Neural cell (in vitro differentiated cells): ENCODE measurements around the gene BABAM2. TPM values are rescaled to one million over a fixed set of nuclear protein-coding genes. Genes with fewer than 3 reads are reported as not detected.

ENCODE experiments used
- H2AFZ ChIP-seq: fragments of 200-600, 300-800 bp; sonication (generic), shearing (Covaris generic); 2 replicates; pipeline ENCODE4 v1.6.0; 2014; ENCODE audit warnings: low read depth, mild to moderate bottlenecking, antibody characterized with exemption, low read length, moderate library complexity
- H3F3A ChIP-seq: fragments of 200-600 bp; shearing (Covaris generic); 2 replicates; pipeline ENCODE4 v1.6.1; 2016; ENCODE audit warnings: mild to moderate bottlenecking, moderate library complexity, mixed read lengths, antibody characterized with exemption, low read length; ENCODE audit not compliant: insufficient read depth, poor library complexity, severe bottlenecking
- H3K27ac ChIP-seq: fragments of 200-600, 300-800 bp; sonication (generic), shearing (Covaris generic); 2 replicates; pipeline ENCODE4 v1.5.1; 2014; ENCODE audit warnings: mild to moderate bottlenecking, low read length, moderate library complexity
- H3K27me3 ChIP-seq: fragments of 300-800, 200-600 bp; sonication (generic), shearing (Covaris generic); 2 replicates; pipeline ENCODE4 v1.6.0; 2014; ENCODE audit warnings: mild to moderate bottlenecking, low read depth, low read length, moderate library complexity; ENCODE audit not compliant: insufficient read depth
- H3K36me3 ChIP-seq: fragments of 300-800, 200-600 bp; sonication (generic), shearing (Covaris generic); 2 replicates; pipeline ENCODE4 v1.5.1; 2014; ENCODE audit warnings: mild to moderate bottlenecking, antibody characterized with exemption, low read length, moderate library complexity; ENCODE audit not compliant: insufficient read depth
- H3K4me2 ChIP-seq: fragments of 300-800, 200-600 bp; sonication (generic), shearing (Covaris generic); 2 replicates; pipeline ENCODE4 v1.6.0; 2014; ENCODE audit warnings: mild to moderate bottlenecking, low read length
- H3K4me3 ChIP-seq: fragments of 300-800, 200-600 bp; sonication (generic), shearing (Covaris generic); 2 replicates; pipeline ENCODE4 v1.5.1; 2014; ENCODE audit warnings: mild to moderate bottlenecking, low read length, moderate library complexity
- H3K79me2 ChIP-seq: fragments of 200-600 bp; shearing (Covaris generic); replicated peaks from 2 replicates; pipeline ENCODE4 v1.6.0; 2014; ENCODE audit warnings: mild to moderate bottlenecking, low read length, moderate library complexity; ENCODE audit not compliant: insufficient read depth
- H3K9ac ChIP-seq: fragments of 300-800, 200-600 bp; sonication (generic), shearing (Covaris generic); 2 replicates; pipeline ENCODE4 v1.6.1; 2016; ENCODE audit warnings: mild to moderate bottlenecking, low read length, mixed read lengths
- H3K9me2 ChIP-seq: fragments of 200-600 bp; shearing (Covaris generic); 2 replicates; pipeline ENCODE4 v1.6.1; 2016; ENCODE audit warnings: mild to moderate bottlenecking, low read length, mixed read lengths; ENCODE audit not compliant: insufficient read depth
- H3K9me3 ChIP-seq: fragments of 200-600, 300-800 bp; sonication (generic), shearing (Covaris generic); 2 replicates; pipeline ENCODE4 v1.6.1; 2016; ENCODE audit warnings: mild to moderate bottlenecking, mixed run types, low read length, moderate library complexity, mixed read lengths
- H4K20me1 ChIP-seq: fragments of 200-600 bp; shearing (Covaris generic); 2 replicates; pipeline ENCODE4 v1.6.1; 2016; ENCODE audit warnings: mild to moderate bottlenecking, mixed run types; ENCODE audit not compliant: insufficient read depth
- EP300 ChIP-seq: fragments of 450-650 bp; conservative IDR thresholded peaks from 2 replicates; pipeline ENCODE4 v1.6.1; 2014; ENCODE audit warnings: antibody characterized with exemption, mild to moderate bottlenecking, moderate library complexity; ENCODE audit not compliant: poor library complexity, severe bottlenecking
- EZH2 ChIP-seq: fragments of 200-600, 300-800 bp; shearing (Covaris generic), sonication (generic); IDR thresholded peaks from 2 replicates; pipeline ENCODE4 v1.6.1; 2014; ENCODE audit warnings: antibody characterized with exemption, low read length, borderline replicate concordance, mild to moderate bottlenecking; ENCODE audit not compliant: insufficient read depth, poor library complexity, severe bottlenecking
- MXI1 ChIP-seq: fragments of 450-650 bp; conservative IDR thresholded peaks from 2 replicates; pipeline ENCODE4 v1.6.1; 2014; ENCODE audit warnings: antibody characterized with exemption, mild to moderate bottlenecking; ENCODE audit not compliant: poor library complexity, severe bottlenecking
- POLR2AphosphoS5 ChIP-seq: IDR thresholded peaks from 2 replicates; pipeline ENCODE4 v1.6.1; 2012
- RAD21 ChIP-seq: fragments of 450-650 bp; conservative IDR thresholded peaks from 2 replicates; pipeline ENCODE4 v1.6.1; 2014; ENCODE audit warnings: antibody characterized with exemption, mild to moderate bottlenecking, moderate library complexity
- SMC3 ChIP-seq: fragments of 450-650 bp; conservative IDR thresholded peaks from 2 replicates; pipeline ENCODE4 v1.6.1; 2014; ENCODE audit warnings: antibody characterized with exemption, mild to moderate bottlenecking, moderate library complexity; ENCODE audit not compliant: poor library complexity
- TAF1 ChIP-seq: IDR thresholded peaks from 2 replicates; pipeline ENCODE4 v1.6.1; 2012; ENCODE audit warnings: low read depth
- polyA plus RNA-seq: library from polyadenylated mRNA; depleted of rRNA; stranded (reverse); fragments of >200 nt; gene quantifications from 2 replicates; pipeline ENCODE4 v1.2.3, GENCODE V29; 2014
- TF ChIP-seq, protein P1 (sequence below): IDR thresholded peaks from 2 replicates; pipeline ENCODE4 v1.6.1; 2012; ENCODE audit warnings: borderline replicate concordance
- TF ChIP-seq, protein P2 (sequence below): fragments of 450-650 bp; IDR thresholded peaks from 2 replicates; pipeline ENCODE4 v1.5.1; 2014; ENCODE audit warnings: antibody characterized with exemption, mild to moderate bottlenecking, moderate library complexity; ENCODE audit not compliant: poor library complexity, severe bottlenecking

Gene BABAM2
- polyA plus RNA-seq, 1 donor from 2014 or later = 15.3 TPM

DNA sequence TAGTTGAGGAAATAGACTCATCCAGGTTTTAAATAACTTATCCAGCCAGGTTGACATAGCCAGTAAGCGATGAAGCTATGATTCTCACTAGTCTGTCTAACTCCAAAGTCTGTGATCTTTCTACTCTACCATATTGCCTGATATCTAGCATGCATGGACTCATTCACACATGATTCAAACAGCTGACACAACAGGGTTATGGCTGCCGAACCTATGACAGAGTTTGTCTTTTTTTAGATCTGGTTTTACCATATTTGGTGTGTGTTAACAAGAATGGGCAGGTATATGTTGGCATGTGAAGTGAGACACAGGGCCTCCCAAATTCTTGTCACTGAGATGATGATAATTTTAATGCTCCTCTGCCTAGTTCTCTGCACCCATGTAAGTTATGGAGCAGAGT lies 210.6 kb downstream of the BABAM2 start:
- TF ChIP-seq TAF1 = no peak
- no peak for TF ChIP-seq MXI1
- no peak for TF ChIP-seq SMC3
- TF ChIP-seq POLR2AphosphoS5 = no peak
- Histone ChIP-seq H3K9me3 (no peaks in the 10 kb centered on the region), H3K27ac (no peak overlapping the region), H3K9me2 (no peaks in the 10 kb centered on the region), H3K79me2 (no peaks in the 10 kb centered on the region), H3K4me2 (no peak overlapping the region), H4K20me1 (no peaks in the 10 kb centered on the region), H3F3A (no peaks in the 10 kb centered on the region), H3K36me3 (no peaks in the 10 kb centered on the region), H3K9ac (no peak overlapping the region), H3K4me3 (no peak overlapping the region), H3K27me3 (no peaks in the 10 kb centered on the region), H2AFZ (no peak overlapping the region)

DNA sequence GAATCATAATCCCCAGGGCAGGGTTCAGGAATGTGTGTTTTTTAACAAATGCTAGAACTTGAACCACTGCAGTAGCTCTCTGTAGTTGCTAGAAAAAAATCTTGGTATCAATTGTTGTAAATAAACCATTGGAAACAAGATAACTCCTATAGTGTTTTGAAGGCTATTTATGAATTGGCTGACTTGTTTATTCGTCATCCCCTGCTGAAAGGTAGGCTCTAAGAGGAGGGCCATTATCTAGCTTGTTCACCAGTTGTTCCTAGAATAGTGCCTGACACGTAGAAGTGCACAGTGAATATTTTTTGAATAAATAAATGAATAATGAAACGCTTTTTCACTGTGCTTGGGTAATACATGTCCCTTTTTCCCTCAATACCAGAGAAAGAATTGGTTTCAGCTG lies 211.4 kb downstream of the BABAM2 start:
- no peaks in the 10 kb centered on the region for H4K20me1 ChIP-seq
- H3K36me3 ChIP-seq = no peaks in the 10 kb centered on the region
- no peaks in the 10 kb centered on the region for H3F3A ChIP-seq
- H3K4me2 ChIP-seq = no peak overlapping the region
- no peak overlapping the region for H3K27ac ChIP-seq
- H3K4me3 ChIP-seq = no peak overlapping the region
- TF ChIP-seq EP300 (peak; percentile 47), POLR2AphosphoS5 (peak; percentile 54)
- TF ChIP-seq, protein P1, sequence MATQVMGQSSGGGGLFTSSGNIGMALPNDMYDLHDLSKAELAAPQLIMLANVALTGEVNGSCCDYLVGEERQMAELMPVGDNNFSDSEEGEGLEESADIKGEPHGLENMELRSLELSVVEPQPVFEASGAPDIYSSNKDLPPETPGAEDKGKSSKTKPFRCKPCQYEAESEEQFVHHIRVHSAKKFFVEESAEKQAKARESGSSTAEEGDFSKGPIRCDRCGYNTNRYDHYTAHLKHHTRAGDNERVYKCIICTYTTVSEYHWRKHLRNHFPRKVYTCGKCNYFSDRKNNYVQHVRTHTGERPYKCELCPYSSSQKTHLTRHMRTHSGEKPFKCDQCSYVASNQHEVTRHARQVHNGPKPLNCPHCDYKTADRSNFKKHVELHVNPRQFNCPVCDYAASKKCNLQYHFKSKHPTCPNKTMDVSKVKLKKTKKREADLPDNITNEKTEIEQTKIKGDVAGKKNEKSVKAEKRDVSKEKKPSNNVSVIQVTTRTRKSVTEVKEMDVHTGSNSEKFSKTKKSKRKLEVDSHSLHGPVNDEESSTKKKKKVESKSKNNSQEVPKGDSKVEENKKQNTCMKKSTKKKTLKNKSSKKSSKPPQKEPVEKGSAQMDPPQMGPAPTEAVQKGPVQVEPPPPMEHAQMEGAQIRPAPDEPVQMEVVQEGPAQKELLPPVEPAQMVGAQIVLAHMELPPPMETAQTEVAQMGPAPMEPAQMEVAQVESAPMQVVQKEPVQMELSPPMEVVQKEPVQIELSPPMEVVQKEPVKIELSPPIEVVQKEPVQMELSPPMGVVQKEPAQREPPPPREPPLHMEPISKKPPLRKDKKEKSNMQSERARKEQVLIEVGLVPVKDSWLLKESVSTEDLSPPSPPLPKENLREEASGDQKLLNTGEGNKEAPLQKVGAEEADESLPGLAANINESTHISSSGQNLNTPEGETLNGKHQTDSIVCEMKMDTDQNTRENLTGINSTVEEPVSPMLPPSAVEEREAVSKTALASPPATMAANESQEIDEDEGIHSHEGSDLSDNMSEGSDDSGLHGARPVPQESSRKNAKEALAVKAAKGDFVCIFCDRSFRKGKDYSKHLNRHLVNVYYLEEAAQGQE = no peak
- no peaks in the 10 kb centered on the region for H3K27me3 ChIP-seq
- no peak overlapping the region for H2AFZ ChIP-seq
- H3K9ac ChIP-seq = no peak overlapping the region
- no peaks in the 10 kb centered on the region for H3K9me3 ChIP-seq
- no peaks in the 10 kb centered on the region for H3K9me2 ChIP-seq
- H3K79me2 ChIP-seq = no peaks in the 10 kb centered on the region

DNA sequence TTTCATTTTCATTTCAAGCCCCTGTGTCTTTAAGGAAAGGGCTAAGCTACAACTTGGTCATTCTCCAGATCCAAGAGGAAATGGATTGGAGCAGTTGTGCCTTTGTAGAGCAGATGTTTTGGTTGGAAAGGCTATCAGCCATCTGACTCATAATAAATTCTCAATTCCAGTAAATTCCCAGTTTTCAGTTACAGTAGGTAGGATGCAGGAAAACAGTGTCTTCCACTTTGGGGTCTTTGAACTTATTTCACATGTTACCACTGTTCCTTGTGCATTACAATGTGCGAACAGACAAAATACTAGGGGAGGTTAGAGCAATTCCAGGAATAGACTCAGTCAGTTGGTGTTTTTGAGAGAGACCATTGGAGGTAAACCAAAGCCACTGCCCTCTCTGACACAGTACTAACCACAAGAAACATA lies 211.9 kb downstream of the BABAM2 start:
- H3K36me3 ChIP-seq = no peaks in the 10 kb centered on the region
- no peak for TF ChIP-seq SMC3
- TF ChIP-seq EP300 = no peak
- TF ChIP-seq POLR2AphosphoS5 = no peak
- H3K4me2 ChIP-seq = no peak overlapping the region
- no peak overlapping the region for H3K27ac ChIP-seq
- no peaks in the 10 kb centered on the region for H3K9me2 ChIP-seq
- H3K27me3 ChIP-seq = no peaks in the 10 kb centered on the region
- no peak overlapping the region for H3K9ac ChIP-seq
- no peaks in the 10 kb centered on the region for H3K79me2 ChIP-seq
- no peak overlapping the region for H2AFZ ChIP-seq
- no peaks in the 10 kb centered on the region for H3K9me3 ChIP-seq
- no peaks in the 10 kb centered on the region for H4K20me1 ChIP-seq
- H3F3A ChIP-seq = no peaks in the 10 kb centered on the region
- H3K4me3 ChIP-seq = no peak overlapping the region

DNA sequence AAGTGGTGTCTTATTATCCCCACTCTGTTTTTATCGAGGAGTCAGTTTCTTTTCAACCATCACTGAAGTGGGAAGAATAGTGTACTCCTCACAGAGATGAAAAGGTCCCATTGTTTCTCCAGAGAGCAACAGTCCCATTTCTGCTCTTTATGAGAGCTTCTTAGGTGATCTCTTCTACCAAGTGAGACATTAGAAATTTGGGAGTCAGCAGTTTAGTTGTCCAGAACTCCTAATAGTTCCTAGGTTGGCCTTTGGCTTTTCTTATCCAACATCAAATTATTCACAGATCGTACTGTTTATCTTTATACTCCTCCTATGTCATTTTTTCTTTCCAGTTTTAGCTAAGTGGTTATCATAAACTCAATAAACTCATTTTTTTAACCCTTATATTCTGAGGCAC lies 213.1 kb downstream of the BABAM2 start:
- no peaks in the 10 kb centered on the region for H4K20me1 ChIP-seq
- H3K4me2 ChIP-seq = no peak overlapping the region
- no peaks in the 10 kb centered on the region for H3K9me3 ChIP-seq
- no peak overlapping the region for H2AFZ ChIP-seq
- no peaks in the 10 kb centered on the region for H3F3A ChIP-seq
- no peaks in the 10 kb centered on the region for H3K36me3 ChIP-seq
- no peak overlapping the region for H3K27ac ChIP-seq
- H3K79me2 ChIP-seq = no peaks in the 10 kb centered on the region
- H3K4me3 ChIP-seq = no peak overlapping the region
- no peaks in the 10 kb centered on the region for H3K9me2 ChIP-seq
- no peaks in the 10 kb centered on the region for H3K27me3 ChIP-seq
- no peak overlapping the region for H3K9ac ChIP-seq
- no peak for TF ChIP-seq RAD21
- no peak for TF ChIP-seq EP300
- TF ChIP-seq SMC3 = no peak
- TF ChIP-seq, protein P1 = no peak
- no peak for TF ChIP-seq MXI1
- TF ChIP-seq TAF1 = no peak
- TF ChIP-seq, protein P2, sequence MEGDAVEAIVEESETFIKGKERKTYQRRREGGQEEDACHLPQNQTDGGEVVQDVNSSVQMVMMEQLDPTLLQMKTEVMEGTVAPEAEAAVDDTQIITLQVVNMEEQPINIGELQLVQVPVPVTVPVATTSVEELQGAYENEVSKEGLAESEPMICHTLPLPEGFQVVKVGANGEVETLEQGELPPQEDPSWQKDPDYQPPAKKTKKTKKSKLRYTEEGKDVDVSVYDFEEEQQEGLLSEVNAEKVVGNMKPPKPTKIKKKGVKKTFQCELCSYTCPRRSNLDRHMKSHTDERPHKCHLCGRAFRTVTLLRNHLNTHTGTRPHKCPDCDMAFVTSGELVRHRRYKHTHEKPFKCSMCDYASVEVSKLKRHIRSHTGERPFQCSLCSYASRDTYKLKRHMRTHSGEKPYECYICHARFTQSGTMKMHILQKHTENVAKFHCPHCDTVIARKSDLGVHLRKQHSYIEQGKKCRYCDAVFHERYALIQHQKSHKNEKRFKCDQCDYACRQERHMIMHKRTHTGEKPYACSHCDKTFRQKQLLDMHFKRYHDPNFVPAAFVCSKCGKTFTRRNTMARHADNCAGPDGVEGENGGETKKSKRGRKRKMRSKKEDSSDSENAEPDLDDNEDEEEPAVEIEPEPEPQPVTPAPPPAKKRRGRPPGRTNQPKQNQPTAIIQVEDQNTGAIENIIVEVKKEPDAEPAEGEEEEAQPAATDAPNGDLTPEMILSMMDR = no peak
- TF ChIP-seq EZH2 = no peak
